Adrenal gland (tissue), 5 donors: ENCODE measurements around the gene DALRD3.

Experiments
- CTCF ChIP-seq, 6 experiments: fragments of 450-650 bp in 4 of 6; fragments of 200-600 bp in 2 of 6; sonication (generic) in 1 of 6; IDR thresholded peaks; 1 replicate in 5 of 6; 2 replicates in 1 of 6; pipeline versions ENCODE4 v1.5.1 to v1.8.0; 2016 to 2021; ENCODE audit warnings: antibody characterized with exemption in 6 of 6, mild to moderate bottlenecking in 2 of 6, moderate library complexity in 1 of 6
- POLR2A ChIP-seq, 2 donors: fragments of 450-650 bp; IDR thresholded peaks; one replicate each; pipeline ENCODE4 v1.6.1; 2017; ENCODE audit warnings: antibody characterized with exemption in 2 of 2, mild to moderate bottlenecking in 2 of 2, moderate library complexity in 1 of 2
- donor health status: DM: no; HTN: no; CAD: no.

DNA sequence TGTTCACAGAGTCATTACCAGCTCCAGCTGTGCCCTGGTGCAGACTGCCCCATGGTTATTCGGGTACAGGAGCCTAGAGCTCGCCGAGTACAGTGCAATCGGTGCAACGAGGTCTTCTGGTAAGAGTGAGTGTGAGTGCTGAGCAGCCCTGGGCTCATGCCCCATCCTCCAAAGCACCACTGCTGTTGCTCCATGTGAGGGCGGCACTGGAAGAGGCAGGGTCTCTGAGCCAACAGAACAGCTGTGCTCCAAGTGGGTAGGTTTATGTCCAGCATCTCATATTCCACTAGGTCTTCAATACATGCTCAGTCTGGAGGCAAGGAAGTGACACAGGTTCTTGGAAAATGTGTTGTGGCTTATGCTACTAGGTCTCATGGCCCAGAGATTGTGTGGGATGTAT lies 47.8 kb downstream of the DALRD3 start:
- no peak for TF ChIP-seq CTCF (IDR thresholded peaks at IDR 0.05)
- no peak for TF ChIP-seq POLR2A (IDR thresholded peaks at IDR 0.05)
